ENCODE results near the gene XPR1.

GRCh38 chr1:180811886-180812285 is 180.1 kb downstream of the XPR1 start:
- TF ChIP-seq CTCF (IDR thresholded peaks at IDR 0.05) (no peak), POLR2A (IDR thresholded peaks at IDR 0.05) (no peak)
